ENCODE measurements around the gene ATL3.

DNA sequence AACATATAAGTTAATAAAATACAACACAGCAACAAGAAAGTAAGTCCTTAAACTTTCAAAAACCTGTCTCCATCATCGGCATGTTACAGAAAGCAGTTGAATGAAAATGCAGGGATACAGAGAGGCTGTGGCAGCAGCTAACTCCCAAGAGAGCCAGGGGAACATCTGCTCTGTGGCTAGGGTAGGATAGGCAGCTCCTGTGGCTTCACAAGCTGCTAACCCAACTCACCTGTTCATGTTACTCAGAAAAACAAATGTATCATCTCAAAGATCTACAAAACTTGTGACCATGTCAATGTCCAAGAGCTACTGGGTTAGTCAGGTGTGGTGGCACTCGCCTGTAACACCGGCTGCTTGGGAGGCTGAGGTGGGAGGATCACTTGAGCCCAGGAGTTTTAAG is 41.8 kb downstream of the ATL3 start:
- TF ChIP-seq, protein P1, sequence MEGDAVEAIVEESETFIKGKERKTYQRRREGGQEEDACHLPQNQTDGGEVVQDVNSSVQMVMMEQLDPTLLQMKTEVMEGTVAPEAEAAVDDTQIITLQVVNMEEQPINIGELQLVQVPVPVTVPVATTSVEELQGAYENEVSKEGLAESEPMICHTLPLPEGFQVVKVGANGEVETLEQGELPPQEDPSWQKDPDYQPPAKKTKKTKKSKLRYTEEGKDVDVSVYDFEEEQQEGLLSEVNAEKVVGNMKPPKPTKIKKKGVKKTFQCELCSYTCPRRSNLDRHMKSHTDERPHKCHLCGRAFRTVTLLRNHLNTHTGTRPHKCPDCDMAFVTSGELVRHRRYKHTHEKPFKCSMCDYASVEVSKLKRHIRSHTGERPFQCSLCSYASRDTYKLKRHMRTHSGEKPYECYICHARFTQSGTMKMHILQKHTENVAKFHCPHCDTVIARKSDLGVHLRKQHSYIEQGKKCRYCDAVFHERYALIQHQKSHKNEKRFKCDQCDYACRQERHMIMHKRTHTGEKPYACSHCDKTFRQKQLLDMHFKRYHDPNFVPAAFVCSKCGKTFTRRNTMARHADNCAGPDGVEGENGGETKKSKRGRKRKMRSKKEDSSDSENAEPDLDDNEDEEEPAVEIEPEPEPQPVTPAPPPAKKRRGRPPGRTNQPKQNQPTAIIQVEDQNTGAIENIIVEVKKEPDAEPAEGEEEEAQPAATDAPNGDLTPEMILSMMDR (conservative IDR thresholded peaks at IDR 0.05; ENCODE audit: low read depth, low read length): no peak
- TF ChIP-seq RAD21 (IDR thresholded peaks at IDR 0.05; ENCODE audit: low read length): no peak
